CD14-positive monocyte (primary cell): ENCODE measurements around the gene AP2B1. TPM values are rescaled to one million over a fixed set of nuclear protein-coding genes. Genes with fewer than 3 reads are reported as not detected.

Experiments
- DNase-seq, 3 donors: peaks; one replicate each; pipeline ENCODE4 v3.0.0-alpha.2; 2011 to 2022
- H2AFZ ChIP-seq: 2 replicates; pipeline ENCODE4 v1.6.0; 2012; ENCODE audit warnings: mild to moderate bottlenecking, low read depth, low read length, inconsistent platforms; ENCODE audit not compliant: insufficient read depth, poor library complexity, severe bottlenecking
- H3K27ac ChIP-seq, 2 donors: 1 replicate in 1 of 2; 2 replicates in 1 of 2; pipeline ENCODE4 v1.5.1; 2012 to 2013; ENCODE audit warnings: low read length in 2 of 2, control low read depth in 1 of 2, inconsistent platforms in 1 of 2, low read depth in 1 of 2, mild to moderate bottlenecking in 1 of 2
- H3K27me3 ChIP-seq, 2 donors: one replicate each; pipeline versions ENCODE4 v1.6.0 to v1.6.1; 2011 to 2013; ENCODE audit warnings: low read length in 2 of 2; ENCODE audit not compliant: control insufficient read depth in 2 of 2, insufficient read depth in 2 of 2
- H3K36me3 ChIP-seq, 2 donors: replicated peaks in 1 of 2; 1 replicate in 1 of 2; 2 replicates in 1 of 2; pipeline versions ENCODE4 v1.5.1 to v1.6.1; 2012 to 2013; ENCODE audit warnings: low read length in 2 of 2, control low read depth in 1 of 2, inconsistent platforms in 1 of 2, mild to moderate bottlenecking in 1 of 2; ENCODE audit not compliant: insufficient read depth in 2 of 2, control insufficient read depth in 1 of 2
- H3K4me1 ChIP-seq, 2 donors: 1 replicate in 1 of 2; 2 replicates in 1 of 2; pipeline versions ENCODE4 v1.5.1 to v1.6.1; 2012 to 2013; ENCODE audit warnings: low read length in 2 of 2, control low read depth in 1 of 2, inconsistent platforms in 1 of 2, mild to moderate bottlenecking in 1 of 2, moderate library complexity in 1 of 2; ENCODE audit not compliant: insufficient read depth in 2 of 2, control insufficient read depth in 1 of 2
- H3K4me2 ChIP-seq: replicated peaks from 2 replicates; pipeline ENCODE3; 2012; ENCODE audit warnings: low read length, moderate library complexity, mild to moderate bottlenecking; ENCODE audit not compliant: poor library complexity, severe bottlenecking; ENCODE audit errors: extremely low read depth
- H3K4me3 ChIP-seq, 3 experiments: fragments of 200-600 bp in 1 of 3; sonication (generic) in 1 of 3; replicated peaks in 1 of 3; 1 replicate in 2 of 3; 2 replicates in 1 of 3; pipeline ENCODE4 v1.5.1; 2011 to 2013; ENCODE audit warnings: low read length in 3 of 3, mild to moderate bottlenecking in 3 of 3, control low read depth in 2 of 3, low read depth in 2 of 3, inconsistent platforms in 1 of 3, moderate library complexity in 1 of 3
- H3K79me2 ChIP-seq: 2 replicates; pipeline ENCODE4 v1.6.0; 2012; ENCODE audit warnings: mild to moderate bottlenecking, control low read depth, inconsistent platforms, low read length, moderate library complexity; ENCODE audit not compliant: insufficient read depth
- H3K9ac ChIP-seq: 2 replicates; pipeline ENCODE4 v1.6.0; 2017; ENCODE audit warnings: low read length, mild to moderate bottlenecking; ENCODE audit not compliant: insufficient read depth, poor library complexity, severe bottlenecking
- H3K9me3 ChIP-seq, 2 donors: replicated peaks in 1 of 2; 1 replicate in 1 of 2; 2 replicates in 1 of 2; pipeline versions ENCODE4 v1.5.1 to v1.6.1; 2012 to 2013; ENCODE audit warnings: low read length in 2 of 2, control low read depth in 1 of 2; ENCODE audit not compliant: control insufficient read depth in 1 of 2, insufficient read depth in 1 of 2
- H4K20me1 ChIP-seq: 2 replicates; pipeline ENCODE4 v1.6.0; 2012; ENCODE audit warnings: mild to moderate bottlenecking, low read length, control low read depth, moderate library complexity; ENCODE audit not compliant: insufficient read depth
- H3K27ac Mint-ChIP-seq, 7 donors: one replicate each; pipeline ENCODE4 v1.8.0; 2020; ENCODE audit warnings: mild to moderate bottlenecking in 7 of 7, mixed read lengths in 7 of 7, moderate library complexity in 6 of 7, inconsistent platforms in 2 of 7
- H3K27me3 Mint-ChIP-seq, 3 donors: one replicate each; pipeline ENCODE4 v1.8.0; 2021 to 2022; ENCODE audit warnings: low read depth in 3 of 3, mild to moderate bottlenecking in 3 of 3, mixed read lengths in 3 of 3, moderate library complexity in 3 of 3, inconsistent platforms in 1 of 3
- H3K36me3 Mint-ChIP-seq, 2 donors: one replicate each; pipeline ENCODE4 v1.8.0; 2020; ENCODE audit warnings: mixed read lengths in 2 of 2, inconsistent platforms in 1 of 2, mild to moderate bottlenecking in 1 of 2
- H3K4me1 Mint-ChIP-seq: one replicate; pipeline ENCODE4 v1.8.0; 2020; ENCODE audit warnings: mild to moderate bottlenecking, mixed read lengths
- H3K4me3 Mint-ChIP-seq, 2 donors: one replicate each; pipeline ENCODE4 v1.8.0; 2020; ENCODE audit warnings: mild to moderate bottlenecking in 2 of 2, mixed read lengths in 2 of 2, moderate library complexity in 1 of 2
- H3K9me3 Mint-ChIP-seq, 7 donors: one replicate each; pipeline ENCODE4 v1.8.0; 2020 to 2022; ENCODE audit warnings: mixed read lengths in 7 of 7, mild to moderate bottlenecking in 6 of 7, moderate library complexity in 6 of 7, inconsistent platforms in 2 of 7
- CTCF ChIP-seq: fragments of 200-600 bp; IDR thresholded peaks from one replicate; pipeline ENCODE4 v1.8.0; 2022; ENCODE audit warnings: antibody characterized with exemption, mild to moderate bottlenecking
- whole genome bisulfite sequencing: methylation state at CpG from one replicate; pipeline ENCODE4 v1.1.5; 2013; ENCODE audit warnings: missing lambda C conversion rate; ENCODE audit not compliant: insufficient coverage; 5-methylcytosine and 5-hydroxymethylcytosine counted together
- intact Hi-C, 2 donors: fragments of 100-400 bp; cut with micrococcal nuclease; formaldehyde crosslinking; loops; one replicate each; pipeline versions ENCODE4 v1.15.0 to v1.15.1; 2023
- polyA plus RNA-seq, 3 donors: library from polyadenylated mRNA; depleted of rRNA in 1 of 3; unstranded in 2 of 3; stranded (reverse) in 1 of 3; fragments of 300-500 nt in 2 of 3; fragments of >200 nt in 1 of 3; fragmentation: Illumina TruSeq in 2 of 3; gene quantifications; 1 replicate in 2 of 3; 2 replicates in 1 of 3; pipeline ENCODE4 v1.2.3, GENCODE V29; 2012 to 2021

AP2B1 gene
- polyA plus RNA-seq, 3 donors, result 28.7 to 44.2 (median 29.4) TPM

- no peak for DNase-seq
- H3K27me3 ChIP-seq, result peaks cover 0 to 4% of the 10 kb centered on the region in 2 donors
- H3K9me3 Mint-ChIP-seq, result peaks cover 0 to 6% (median 0%) of the 10 kb centered on the region in 7 donors
- no peak for TF ChIP-seq CTCF
- no peak overlapping the region for H3K27ac Mint-ChIP-seq
- H3K4me3 ChIP-seq, result no peak overlapping the region
- H3K36me3 Mint-ChIP-seq, result no peaks in the 10 kb centered on the region
- no peak overlapping the region for H3K4me2 ChIP-seq
- H3K27me3 Mint-ChIP-seq, result peaks cover 10 to 26% (median 11%) of the 10 kb centered on the region in 3 donors
- H3K9me3 ChIP-seq, result no peaks in the 10 kb centered on the region
- H3K79me2 ChIP-seq, result no peaks in the 10 kb centered on the region
- H3K27ac ChIP-seq, result no peak overlapping the region
- H3K9ac ChIP-seq, result no peak overlapping the region
- no peak overlapping the region for H2AFZ ChIP-seq
- H3K4me1 Mint-ChIP-seq, result peaks cover 22% of the 10 kb centered on the region
- WGBS, result 83% methylated on average over 8 of the region's 10 CpGs
- no peaks in the 10 kb centered on the region for H4K20me1 ChIP-seq
- H3K4me1 ChIP-seq, result peaks cover 17% of the 10 kb centered on the region in 2 donors
- peak overlapping the region in 1 of 2 donors; percentile 18 for H3K4me3 Mint-ChIP-seq
- no peaks in the 10 kb centered on the region for H3K36me3 ChIP-seq
- intact Hi-C loops, result no loop called here
These were observed 186.7 kb downstream of the AP2B1 start for GRCh38 chr17:35773679-35774425.

DNA sequence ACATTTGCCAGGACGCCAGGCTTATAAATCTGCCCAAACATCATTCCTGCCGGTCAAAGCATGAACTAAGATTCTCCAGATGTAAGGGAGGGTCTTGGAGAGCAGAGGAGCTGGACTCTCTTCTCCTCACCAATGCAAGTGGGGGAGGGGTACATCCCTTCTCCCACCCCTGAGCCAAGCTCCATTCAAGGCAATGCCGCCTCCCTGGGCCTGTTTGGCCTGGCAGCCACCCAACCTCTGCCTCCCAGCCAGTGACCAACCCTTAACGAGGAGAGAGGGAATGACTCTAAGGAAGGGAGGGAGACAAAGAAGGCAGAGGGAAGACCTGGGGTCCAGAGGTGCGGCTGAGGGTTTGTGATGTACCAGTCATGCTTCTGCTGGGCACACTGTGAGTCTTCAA lies 187.4 kb downstream of the AP2B1 start:
- peaks cover 0 to 6% (median 0%) of the 10 kb centered on the region in 7 donors for H3K9me3 Mint-ChIP-seq
- Histone ChIP-seq H4K20me1 (no peaks in the 10 kb centered on the region), H3K9me3 (no peaks in the 10 kb centered on the region), H3K9ac (no peak overlapping the region), H3K36me3 (no peaks in the 10 kb centered on the region), H3K27me3 (peaks cover 0 to 4% of the 10 kb centered on the region in 2 donors), H3K4me1 (peaks cover 17% of the 10 kb centered on the region in 2 donors), H3K4me3 (no peak overlapping the region), H3K79me2 (no peaks in the 10 kb centered on the region), H3K27ac (no peak overlapping the region), H3K4me2 (no peak overlapping the region), H2AFZ (no peak overlapping the region)
- H3K4me1 Mint-ChIP-seq, result peaks cover 22% of the 10 kb centered on the region
- H3K36me3 Mint-ChIP-seq, result no peaks in the 10 kb centered on the region
- DNase-seq, result no peak
- H3K27ac Mint-ChIP-seq, result no peak overlapping the region
- H3K27me3 Mint-ChIP-seq, result peaks cover 11 to 27% (median 11%) of the 10 kb centered on the region in 3 donors
- intact Hi-C loops, result no loop called here
- no peak overlapping the region for H3K4me3 Mint-ChIP-seq
- no CpG with 5 or more reads among the region's 5 CpGs for WGBS
- TF ChIP-seq CTCF, result no peak
